Kasumi-1 (cell line): ENCODE data around the gene AOAH.
"Not testable (repeated sequence)": the region's sequence is repeated elsewhere in the genome, so short reads cannot be mapped to it uniquely, and the experiment has no call there.

Experiments used
- DNase-seq, 2 experiments: peaks; one replicate each; lab custom pipeline; 2025; lab: John Stamatoyannopoulos, UW

Gene AOAH

GRCh38 chr7:36736090-36736898 lies 12.0 kb upstream of the AOAH start:
- no peak for DNase-seq

DNA sequence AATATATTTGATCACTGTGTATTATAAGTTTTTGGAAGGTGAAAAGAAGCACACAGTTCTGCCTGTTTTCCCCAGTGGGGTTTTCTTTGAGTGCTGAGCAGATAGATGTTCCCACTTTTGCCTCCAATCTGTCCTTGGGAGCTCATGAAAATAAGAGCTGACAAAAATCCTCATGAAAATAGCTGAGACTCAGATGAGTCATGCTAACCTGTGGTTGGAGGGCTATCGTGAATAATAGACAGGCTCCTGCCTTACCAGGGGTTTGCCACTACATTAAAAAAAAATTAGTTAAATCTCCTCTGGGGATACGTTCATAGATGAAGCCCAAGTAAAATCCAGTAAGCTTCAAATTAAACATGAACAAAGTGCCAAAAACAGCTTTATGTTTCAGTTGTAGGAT lies 10.9 kb upstream of the AOAH start:
- DNase-seq: no peak

- DNase-seq: no peak
Measured at GRCh38 chr7:36734731-36735130, 10.4 kb upstream of the AOAH start.

- DNase-seq: no peak
Measured at GRCh38 chr7:36733411-36733810, 9.1 kb upstream of the AOAH start.

- DNase-seq: no peak
Measured at GRCh38 chr7:36732806-36733205, 8.5 kb upstream of the AOAH start.

- no peak for DNase-seq
Measured at GRCh38 chr7:36730046-36730445, 5.8 kb upstream of the AOAH start.

GRCh38 chr7:36728143-36728542 lies 3.8 kb upstream of the AOAH start:
- DNase-seq: no peak

DNA sequence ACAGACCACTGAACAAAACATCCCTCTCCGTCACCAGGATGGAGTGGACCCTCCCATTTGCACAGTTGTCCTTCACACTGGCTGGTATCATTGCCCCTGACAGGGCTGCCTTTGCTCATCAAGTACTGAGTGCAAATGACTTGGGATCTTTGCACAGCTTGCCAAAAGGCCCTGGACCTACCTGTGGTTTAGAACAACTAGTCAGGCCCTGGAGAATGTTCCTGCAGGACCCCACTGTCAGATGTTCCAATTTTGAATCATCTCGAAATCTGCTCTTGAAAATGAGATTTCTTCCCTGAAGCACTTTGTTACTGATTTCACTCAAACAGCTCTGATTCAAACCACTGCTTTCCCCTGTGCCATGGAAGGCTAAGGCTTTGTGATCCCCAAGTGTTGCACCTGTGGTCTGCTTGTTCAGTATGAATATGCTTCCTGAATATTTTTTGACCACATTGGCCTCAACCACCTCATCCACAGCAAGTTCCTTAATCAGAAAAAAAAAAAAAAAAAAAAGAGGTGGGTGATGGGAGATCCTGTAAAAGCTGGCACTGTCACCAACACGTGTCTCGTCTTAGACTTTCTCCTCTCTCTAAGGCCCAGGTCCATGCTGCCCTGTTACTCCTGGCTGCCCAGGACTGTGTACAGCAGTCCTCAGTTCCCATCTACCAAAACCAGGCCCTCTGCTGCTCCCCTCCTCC lies 2.7 kb upstream of the AOAH start:
- DNase-seq: peak; percentile 79 to 86

DNA sequence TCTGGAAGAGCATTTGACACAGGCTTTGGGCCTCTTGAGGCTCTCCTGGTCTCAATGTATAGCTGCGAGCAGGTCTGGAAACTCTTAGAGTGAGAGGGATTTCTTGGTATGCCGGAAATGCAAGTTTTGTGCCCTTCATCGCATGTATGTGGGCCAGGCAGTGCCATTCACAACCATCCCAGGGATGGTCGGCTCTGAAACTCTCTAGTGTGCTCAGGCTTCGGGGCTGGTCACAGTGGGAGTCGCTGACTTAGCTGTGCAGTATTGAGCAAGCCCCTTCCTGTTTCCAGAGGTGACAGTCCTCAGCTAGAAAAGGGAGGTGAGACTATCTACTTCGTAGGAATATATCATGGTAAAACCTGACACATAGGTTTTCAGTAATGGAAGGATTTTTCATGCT lies 2.0 kb upstream of the AOAH start:
- peak; percentile 28 to 54 for DNase-seq

GRCh38 chr7:36724996-36725395 lies 702 bp upstream of the AOAH start:
- DNase-seq: no peak

DNA sequence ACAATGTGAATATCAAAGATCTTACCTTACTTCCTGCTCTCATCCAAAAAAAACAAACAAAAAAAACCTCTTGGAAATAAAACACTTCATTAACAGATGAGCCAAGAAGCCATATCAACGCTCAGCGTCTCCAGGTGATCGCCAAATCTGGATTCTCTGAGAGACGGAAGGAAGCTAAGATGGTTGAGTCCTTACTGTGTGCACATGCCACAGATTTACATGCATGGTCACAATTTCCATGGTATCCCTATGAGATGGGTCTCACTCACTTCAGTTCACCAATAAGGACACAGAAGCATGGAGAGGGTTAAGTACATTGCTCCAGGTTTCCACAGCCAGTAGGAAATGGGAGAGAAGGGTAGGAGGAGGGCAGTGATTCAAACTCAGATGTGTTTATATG lies 1.0 kb downstream of the AOAH start:
- no peak for DNase-seq

DNA sequence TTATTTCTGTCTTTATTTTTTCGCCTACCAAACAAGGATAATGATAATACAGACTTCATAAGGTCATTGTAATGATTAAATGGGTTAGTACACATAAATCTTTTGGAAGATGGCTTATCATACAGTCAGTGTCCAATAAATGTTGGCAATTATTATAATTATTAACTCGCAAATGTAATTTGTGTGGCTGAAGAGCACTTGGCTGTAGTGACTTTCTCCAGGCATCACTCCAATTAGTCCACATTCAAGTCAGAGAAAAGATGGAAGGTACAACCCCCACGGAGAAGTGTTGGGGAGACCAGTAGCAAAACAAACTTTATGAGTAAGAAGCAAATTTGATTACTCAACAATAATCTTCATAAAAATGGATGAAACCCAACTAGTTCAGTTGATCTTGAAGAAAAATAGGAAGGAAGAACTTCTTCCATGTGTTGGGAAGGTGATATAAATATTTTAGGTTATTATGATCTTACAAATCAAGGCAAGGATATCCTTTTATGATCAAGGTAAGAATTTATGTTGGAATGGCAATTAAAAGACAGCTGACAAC lies 5.1 kb downstream of the AOAH start:
- DNase-seq: no peak

- no peak for DNase-seq
Measured at GRCh38 chr7:36717586-36717985, 6.7 kb downstream of the AOAH start.

GRCh38 chr7:36716802-36717201 lies 7.5 kb downstream of the AOAH start:
- DNase-seq: not testable (repeated sequence)

DNA sequence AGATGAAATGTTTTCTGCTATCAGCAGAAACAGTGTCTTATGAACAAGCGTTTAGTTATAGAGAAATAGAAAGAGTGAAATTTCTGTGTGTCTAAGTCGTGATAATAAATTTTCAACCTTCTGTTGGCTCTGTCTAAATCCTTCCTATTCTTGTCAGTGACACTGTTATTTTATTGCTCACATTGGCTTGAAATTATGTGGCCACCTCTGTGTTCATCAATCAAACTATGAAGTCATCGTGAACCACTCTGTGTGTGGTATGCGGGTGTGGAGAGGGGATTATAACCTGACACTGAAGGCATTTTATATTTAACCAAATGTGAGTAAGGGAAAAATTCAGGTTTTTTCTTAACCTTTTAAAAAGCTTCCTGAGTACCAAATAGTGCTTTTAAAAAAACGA lies 12.3 kb downstream of the AOAH start:
- no peak for DNase-seq

- DNase-seq: no peak
Measured at GRCh38 chr7:36711256-36711655, 13.0 kb downstream of the AOAH start.

DNA sequence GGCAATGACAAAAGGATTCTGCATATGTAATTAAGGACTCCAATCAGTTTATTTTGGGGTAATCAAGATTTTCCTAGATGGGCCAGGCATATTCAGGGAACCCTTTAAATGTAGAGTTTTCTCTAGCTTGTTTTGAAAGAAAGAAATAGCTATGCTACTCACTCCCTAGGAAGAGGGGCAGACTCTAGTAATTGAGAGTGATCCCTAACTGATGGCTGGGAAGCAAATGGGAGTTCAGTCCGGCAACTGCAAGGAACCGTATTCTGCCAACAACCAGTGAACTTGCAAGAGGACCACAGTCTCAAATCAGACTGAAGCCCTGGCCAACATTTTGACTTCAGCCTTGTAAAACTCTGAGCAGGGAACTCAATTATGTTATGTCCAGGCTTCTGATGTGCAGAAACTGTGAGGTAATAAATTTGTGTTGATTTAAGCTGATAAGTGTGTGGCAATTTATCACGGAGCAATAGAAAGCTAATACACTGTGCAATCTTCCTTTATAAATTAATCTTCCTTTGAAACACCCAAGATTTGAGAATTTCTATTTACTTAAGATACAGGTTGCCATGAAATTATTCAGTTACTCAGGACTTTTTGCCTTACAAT lies 14.0 kb downstream of the AOAH start:
- no peak for DNase-seq

GRCh38 chr7:36708767-36709166 lies 15.5 kb downstream of the AOAH start:
- DNase-seq: no peak

- DNase-seq: no peak
Measured at GRCh38 chr7:36707898-36708297, 16.4 kb downstream of the AOAH start.

GRCh38 chr7:36707465-36707864 lies 16.8 kb downstream of the AOAH start:
- DNase-seq: no peak

GRCh38 chr7:36703860-36704259 lies 20.4 kb downstream of the AOAH start:
- DNase-seq: not testable (repeated sequence)

DNA sequence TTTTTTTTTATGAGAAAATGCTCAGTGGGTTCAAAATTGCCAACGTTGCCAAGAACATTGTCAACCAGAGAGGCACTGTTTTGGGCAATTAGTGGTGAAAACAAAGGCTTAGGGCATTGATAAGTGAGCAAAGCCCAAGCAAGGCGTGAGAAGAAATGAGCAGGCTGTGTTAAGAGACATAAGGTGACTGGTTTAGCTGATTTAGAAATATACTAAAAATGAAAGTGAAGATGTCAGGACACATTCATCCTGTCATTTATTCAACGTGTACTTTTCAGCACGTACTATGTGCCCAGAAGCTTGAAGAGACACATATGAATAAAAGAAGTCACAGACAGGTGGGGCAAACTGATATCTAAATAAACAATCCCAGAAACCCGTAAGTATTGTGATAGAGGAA lies 31.8 kb downstream of the AOAH start:
- no peak for DNase-seq

DNA sequence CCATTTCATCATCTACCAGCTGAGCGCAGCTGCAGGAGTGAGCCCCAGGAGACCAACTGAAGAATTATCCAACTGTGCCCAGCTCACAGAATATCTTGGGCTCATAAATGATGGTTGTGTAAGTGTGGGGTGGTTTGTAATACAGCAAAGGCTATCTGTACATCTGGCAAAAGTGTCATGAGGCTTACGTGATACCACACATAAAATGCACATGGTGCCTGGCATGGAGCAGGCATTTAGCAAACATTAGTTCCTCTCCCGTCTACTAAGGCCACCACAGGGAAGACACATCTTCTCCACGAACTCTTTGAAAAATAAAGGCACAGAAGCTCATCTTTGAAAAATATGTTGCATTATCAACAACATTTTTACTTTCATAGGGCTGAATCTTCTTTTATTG lies 32.3 kb downstream of the AOAH start:
- no peak for DNase-seq
